Panc1 (cell line): ENCODE data around the gene RPL13. TPM values are rescaled to one million over a fixed set of nuclear protein-coding genes. Genes with fewer than 3 reads are reported as not detected.

Source experiments
- ATAC-seq: fragments of 200-7000 bp; cut with Tn5 transposase; 2 replicates; pipeline ENCODE4 v1.9.1; 2020; ENCODE audit warnings: mild to moderate bottlenecking, moderate library complexity
- BruUV-seq: library from RNA; stranded (reverse); fragments of 400-500 nt; replicated peaks from 2 replicates; lab custom pipeline; 2021; lab: Mats Ljungman, UMichigan
- CTCF ChIA-PET: fragments of 300-600 bp; sonication (Branson Sonifier 250); formaldehyde crosslinking; loops from one replicate; lab custom pipeline; 2022; ENCODE audit warnings: antibody characterized with exemption; lab: Charles Lee
- POLR2A ChIA-PET: fragments of 300-600 bp; sonication (Branson Sonifier 250); formaldehyde crosslinking; loops from one replicate; lab custom pipeline; 2022; ENCODE audit warnings: antibody characterized with exemption; lab: Charles Lee
- DNase-seq: peaks from one replicate; pipeline ENCODE4 v3.0.0-alpha.2; 2010; ENCODE audit warnings: low read depth, low spot score
- H3K27ac ChIP-seq: 2 replicates; pipeline ENCODE4 v1.5.1; 2011; ENCODE audit warnings: mild to moderate bottlenecking, low read length, inconsistent platforms
- H3K27me3 ChIP-seq: fragments of 200-500 bp; sonication (Bioruptor generic); 2 replicates; pipeline ENCODE4 v1.6.0; 2014; ENCODE audit warnings: low read length, inconsistent platforms; ENCODE audit not compliant: control insufficient read depth, insufficient read depth
- H3K36me3 ChIP-seq: fragments of 200-500 bp; sonication (Bioruptor generic); 2 replicates; pipeline ENCODE4 v1.5.1; 2014; ENCODE audit warnings: inconsistent platforms, mild to moderate bottlenecking, low read length, moderate library complexity; ENCODE audit not compliant: control insufficient read depth, insufficient read depth
- H3K4me1 ChIP-seq: 2 replicates; pipeline ENCODE4 v1.5.1; 2011; ENCODE audit warnings: inconsistent platforms, mild to moderate bottlenecking, low read length, moderate library complexity; ENCODE audit not compliant: control insufficient read depth, insufficient read depth
- H3K4me3 ChIP-seq, 2 experiments: 2 replicates each; pipeline ENCODE4 v1.5.1; 2011 to 2012; ENCODE audit warnings: low read depth in 2 of 2, low read length in 2 of 2, mild to moderate bottlenecking in 2 of 2, inconsistent platforms in 1 of 2, moderate library complexity in 1 of 2
- H3K9me3 ChIP-seq: fragments of 200-500 bp; sonication (Bioruptor generic); 2 replicates; pipeline ENCODE4 v1.5.1; 2014; ENCODE audit warnings: low read depth, mild to moderate bottlenecking, inconsistent platforms, low read length, moderate library complexity; ENCODE audit not compliant: control insufficient read depth, insufficient read depth
- CTCF ChIP-seq: fragments of 450-650 bp; IDR thresholded peaks from 2 replicates; pipeline ENCODE4 v1.5.1; 2017; ENCODE audit warnings: mild to moderate bottlenecking
- POLR2AphosphoS5 ChIP-seq: IDR thresholded peaks from 2 replicates; pipeline ENCODE4 v1.6.1; 2012; ENCODE audit warnings: mild to moderate bottlenecking, low read depth, low read length, moderate library complexity
- REST ChIP-seq, 2 experiments: IDR thresholded peaks; 2 replicates each; pipeline ENCODE4 v1.6.1; 2011 to 2012; ENCODE audit warnings: low read depth in 2 of 2, control low read depth in 1 of 2, low read length in 1 of 2, mild to moderate bottlenecking in 1 of 2, moderate library complexity in 1 of 2; ENCODE audit not compliant: insufficient read depth in 1 of 2
- SIN3A ChIP-seq: IDR thresholded peaks from 2 replicates; pipeline ENCODE4 v1.6.1; 2012; ENCODE audit warnings: low read depth, mild to moderate bottlenecking, low read length, moderate library complexity, borderline replicate concordance; ENCODE audit not compliant: insufficient read depth
- TCF7L2 ChIP-seq: IDR thresholded peaks from 2 replicates; pipeline ENCODE4 v1.6.1; 2011; ENCODE audit warnings: mild to moderate bottlenecking, low read depth, low read length, inconsistent platforms
- in situ Hi-C: cut with HindIII; loops from 2 replicates; pipeline ENCODE4 v1.10.0; 2016; ENCODE audit warnings: low sequenced_read_pairs, low pct_unique_long_range_greater_than_20kb
- intact Hi-C: fragments of 100-400 bp; cut with micrococcal nuclease; formaldehyde crosslinking; loops from one replicate; pipeline ENCODE4 v1.10.0; 2022; ENCODE audit not compliant: unreplicated experiment
- total RNA-seq: library from RNA; stranded (reverse); gene quantifications from one replicate; pipeline ENCODE4 v1.2.1, GENCODE V29; 2021; ENCODE audit not compliant: unreplicated experiment

The RPL13 gene
- total RNA-seq, 1 experiment from 2014 or later = 965 TPM

DNA sequence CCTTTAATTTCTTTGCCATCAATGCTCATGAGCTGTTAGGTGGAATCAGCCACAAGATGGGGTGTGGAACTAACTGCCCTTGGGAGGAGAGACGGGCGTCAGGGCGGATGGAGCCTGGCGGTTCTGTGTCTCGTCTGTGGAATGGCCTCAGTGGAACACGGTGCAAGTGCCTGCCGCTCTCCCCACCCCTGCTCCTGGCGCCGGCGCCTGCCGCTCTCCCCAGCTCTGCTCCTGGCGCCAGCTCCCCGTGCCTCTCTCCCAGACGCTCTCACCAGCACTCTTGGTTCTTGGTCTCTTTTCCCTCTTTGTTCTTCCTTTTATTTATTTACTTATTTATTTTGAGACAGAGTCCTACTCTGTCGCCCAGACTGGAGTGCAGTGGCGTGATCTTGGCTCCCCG, 13.2 kb upstream of the RPL13 start:
- in situ Hi-C loops (no loop called here), intact Hi-C loops (no loop called here)
- ATAC-seq (no peak), DNase-seq (no peak)
- H3K27ac ChIP-seq = no peak overlapping the region
- no peaks in the 10 kb centered on the region for H3K4me1 ChIP-seq
- peaks cover 3% of the 10 kb centered on the region; the same call in 1 of the 2 replicates for H3K36me3 ChIP-seq
- POLR2A ChIA-PET = no interaction called here
- H3K9me3 ChIP-seq = no peaks in the 10 kb centered on the region
- TF ChIP-seq SIN3A = no peak
- no peak for TF ChIP-seq CTCF
- TF ChIP-seq TCF7L2 = no peak
- no peak for TF ChIP-seq REST (IDR thresholded peaks at IDR 0.05; ENCODE audit: insufficient read depth in 1 of 2, low read depth in 2 of 2, low read length in 1 of 2)
- no peak for TF ChIP-seq POLR2AphosphoS5
- no peak overlapping the region for H3K4me3 ChIP-seq
- no TSS peak for BruUV-seq
- no peaks in the 10 kb centered on the region for H3K27me3 ChIP-seq
- CTCF ChIA-PET = no interaction called here

DNA sequence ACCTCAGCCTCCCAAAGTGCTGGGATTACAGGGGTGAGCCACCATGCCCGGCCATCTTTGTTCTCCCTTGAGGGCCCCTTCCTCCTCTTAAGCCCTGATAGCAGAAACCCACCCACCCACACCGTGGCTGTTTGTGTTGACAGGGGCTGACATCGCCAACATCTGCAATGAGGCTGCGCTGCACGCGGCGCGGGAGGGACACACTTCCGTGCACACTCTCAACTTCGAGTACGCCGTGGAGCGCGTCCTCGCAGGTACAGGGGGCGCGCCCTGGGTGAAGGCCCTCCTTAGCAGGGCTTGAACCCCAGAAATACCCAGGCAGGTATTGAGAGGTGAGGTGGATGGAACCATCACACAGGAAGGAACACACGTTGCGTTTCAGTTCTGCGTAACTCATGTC, 12.6 kb upstream of the RPL13 start:
- no peaks in the 10 kb centered on the region for H3K27me3 ChIP-seq
- in situ Hi-C loops (no loop called here), intact Hi-C loops (no loop called here)
- H3K27ac ChIP-seq = no peak overlapping the region
- no peaks in the 10 kb centered on the region for H3K4me1 ChIP-seq
- no peak for DNase-seq
- ATAC-seq = no peak
- no peak overlapping the region for H3K4me3 ChIP-seq
- no peak for TF ChIP-seq TCF7L2
- no peak for TF ChIP-seq POLR2AphosphoS5
- no peak for TF ChIP-seq CTCF
- TF ChIP-seq REST (IDR thresholded peaks at IDR 0.05; ENCODE audit: insufficient read depth in 1 of 2, low read depth in 2 of 2, low read length in 1 of 2) = no peak
- no peak for TF ChIP-seq SIN3A
- CTCF ChIA-PET = no interaction called here
- H3K9me3 ChIP-seq = no peaks in the 10 kb centered on the region
- POLR2A ChIA-PET = no interaction called here
- peaks cover 3% of the 10 kb centered on the region; the same call in 1 of the 2 replicates for H3K36me3 ChIP-seq
- no TSS peak for BruUV-seq
